Measurements from ENCODE around the gene BPIFA3.

BPIFA3 gene

GRCh38 chr20:33229843-33230242, 12.7 kb downstream of the BPIFA3 start:
- no peak for DNase-seq

GRCh38 chr20:33231237-33231636, 14.1 kb downstream of the BPIFA3 start:
- no peak for DNase-seq

- DNase-seq, result no peak
Measured at GRCh38 chr20:33232486-33233072, 15.4 kb downstream of the BPIFA3 start.

- DNase-seq, result no peak
Measured at GRCh38 chr20:33233129-33233774, 16.1 kb downstream of the BPIFA3 start.

GRCh38 chr20:33234050-33234449, 16.9 kb downstream of the BPIFA3 start:
- DNase-seq, result no peak

GRCh38 chr20:33235696-33236095, 18.5 kb downstream of the BPIFA3 start, which contains the start of gene BPIFA1:
Gene BPIFA1 (plus strand): TSS chr20:33235996. CDS start chr20:33237712, 1,716 bp downstream.
- no peak for DNase-seq

- no peak for DNase-seq
Measured at GRCh38 chr20:33236351-33236750, 19.2 kb downstream of the BPIFA3 start.

- no peak for DNase-seq
Measured at GRCh38 chr20:33237989-33238388, 20.8 kb downstream of the BPIFA3 start.

- no peak for DNase-seq
Measured at GRCh38 chr20:33239418-33239817, 22.3 kb downstream of the BPIFA3 start.

- DNase-seq, result no peak
Measured at GRCh38 chr20:33239979-33240736, 23.0 kb downstream of the BPIFA3 start.

GRCh38 chr20:33240923-33241322, 23.8 kb downstream of the BPIFA3 start:
- DNase-seq, result no peak

GRCh38 chr20:33242319-33243100, 25.4 kb downstream of the BPIFA3 start:
- no peak for DNase-seq

GRCh38 chr20:33246077-33246476, 28.9 kb downstream of the BPIFA3 start:
- DNase-seq, result no peak

- DNase-seq, result no peak
Measured at GRCh38 chr20:33249456-33249855, 32.3 kb downstream of the BPIFA3 start.

- DNase-seq, result no peak
Measured at GRCh38 chr20:33250666-33251065, 33.5 kb downstream of the BPIFA3 start.

GRCh38 chr20:33251496-33251895, 34.3 kb downstream of the BPIFA3 start:
- no peak for DNase-seq

- no peak for DNase-seq
Measured at GRCh38 chr20:33252460-33252859, 35.3 kb downstream of the BPIFA3 start.

- DNase-seq, result no peak
Measured at GRCh38 chr20:33255005-33255404, 37.9 kb downstream of the BPIFA3 start.

GRCh38 chr20:33257237-33257636, 40.1 kb downstream of the BPIFA3 start:
- DNase-seq, result no peak

- no peak for DNase-seq
Measured at GRCh38 chr20:33259371-33259770, 42.2 kb downstream of the BPIFA3 start.

- DNase-seq, result no peak
Measured at GRCh38 chr20:33261465-33261864, 44.3 kb downstream of the BPIFA3 start.

- DNase-seq, result no peak
Measured at GRCh38 chr20:33262658-33263065, 45.5 kb downstream of the BPIFA3 start.

- no peak for DNase-seq
Measured at GRCh38 chr20:33263784-33264183, 46.6 kb downstream of the BPIFA3 start.
